ENCODE data around the gene ZCCHC13.
"Not testable (repeated sequence)": the region's sequence is repeated elsewhere in the genome, so short reads cannot be mapped to it uniquely, and the experiment has no call there.

ZCCHC13 gene

GRCh38 chrX:74304016-74304415, at the start of gene ZCCHC13:
TSS of gene ZCCHC13 (plus strand) at chrX:74304180. CDS start at chrX:74304267, 87 bp downstream.
- DNase-seq (ENCODE audit: low read depth in 2 of 2) = no peak

GRCh38 chrX:74258111-74258510, 45.9 kb upstream of the ZCCHC13 start:
- DNase-seq (ENCODE audit: low read depth in 2 of 2) = not testable (repeated sequence)

GRCh38 chrX:74259885-74260491, 44.0 kb upstream of the ZCCHC13 start:
- DNase-seq (ENCODE audit: low read depth in 2 of 2) = no peak

- no peak for DNase-seq (ENCODE audit: low read depth in 2 of 2)
Measured at GRCh38 chrX:74262452-74263209, 41.3 kb upstream of the ZCCHC13 start.

- DNase-seq (ENCODE audit: low read depth in 2 of 2) = no peak
Measured at GRCh38 chrX:74270393-74270792, 33.6 kb upstream of the ZCCHC13 start.

- DNase-seq (ENCODE audit: low read depth in 2 of 2) = no peak
Measured at GRCh38 chrX:74272230-74272629, 31.8 kb upstream of the ZCCHC13 start.

- no peak for DNase-seq (ENCODE audit: low read depth in 2 of 2)
Measured at GRCh38 chrX:74274516-74274915, 29.5 kb upstream of the ZCCHC13 start.

GRCh38 chrX:74277320-74277719, 26.7 kb upstream of the ZCCHC13 start:
- no peak for DNase-seq (ENCODE audit: low read depth in 2 of 2)

- DNase-seq (ENCODE audit: low read depth in 2 of 2) = no peak
Measured at GRCh38 chrX:74277846-74278245, 26.1 kb upstream of the ZCCHC13 start.

- DNase-seq (ENCODE audit: low read depth in 2 of 2) = no peak
Measured at GRCh38 chrX:74280759-74281158, 23.2 kb upstream of the ZCCHC13 start.

- DNase-seq (ENCODE audit: low read depth in 2 of 2) = no peak
Measured at GRCh38 chrX:74284391-74284952, 19.5 kb upstream of the ZCCHC13 start.

GRCh38 chrX:74286950-74287740, 16.8 kb upstream of the ZCCHC13 start:
- DNase-seq (ENCODE audit: low read depth in 2 of 2) = no peak

- no peak for DNase-seq (ENCODE audit: low read depth in 2 of 2)
Measured at GRCh38 chrX:74291577-74291963, 12.4 kb upstream of the ZCCHC13 start.

- peak; percentile 75 for DNase-seq (ENCODE audit: low read depth in 2 of 2)
Measured at GRCh38 chrX:74291964-74292807, 11.8 kb upstream of the ZCCHC13 start.

- DNase-seq (ENCODE audit: low read depth in 2 of 2) = no peak
Measured at GRCh38 chrX:74292808-74293123, 11.2 kb upstream of the ZCCHC13 start.

GRCh38 chrX:74293343-74293946, 10.5 kb upstream of the ZCCHC13 start:
- peak in 1 of 2 experiments; percentile 27 for DNase-seq (ENCODE audit: low read depth in 2 of 2)

- DNase-seq (ENCODE audit: low read depth in 2 of 2) = no peak
Measured at GRCh38 chrX:74295101-74295500, 8.9 kb upstream of the ZCCHC13 start.

- no peak for DNase-seq (ENCODE audit: low read depth in 2 of 2)
Measured at GRCh38 chrX:74297766-74298165, 6.2 kb upstream of the ZCCHC13 start.

GRCh38 chrX:74300869-74301268, 3.1 kb upstream of the ZCCHC13 start:
- no peak for DNase-seq (ENCODE audit: low read depth in 2 of 2)

GRCh38 chrX:74318672-74319071, 14.7 kb downstream of the ZCCHC13 start:
- DNase-seq (ENCODE audit: low read depth in 2 of 2) = no peak

- DNase-seq (ENCODE audit: low read depth in 2 of 2) = not testable (repeated sequence)
Measured at GRCh38 chrX:74319321-74319720, 15.3 kb downstream of the ZCCHC13 start.
